Astrocyte (in vitro differentiated cells and primary cell): ENCODE data around the gene APOL1. TPM values are rescaled to one million over a fixed set of nuclear protein-coding genes. Genes with fewer than 3 reads are reported as not detected.
"Not testable (repeated sequence)": the region's sequence is repeated elsewhere in the genome, so short reads cannot be mapped to it uniquely, and the experiment has no call there.

Experiments
- DNase-seq: peaks from one replicate; pipeline ENCODE4 v3.0.0-alpha.2; 2010; ENCODE audit warnings: low read depth
- FAIRE-seq: peaks from 2 replicates; lab custom pipeline; 2011; peaks lifted over from hg19 to GRCh38; lab: Jason Lieb, UNC
- H2AFZ ChIP-seq: 2 replicates; pipeline ENCODE4 v1.6.0; 2012; ENCODE audit warnings: low read depth, low read length, inconsistent platforms
- H3K27ac ChIP-seq: 2 replicates; pipeline ENCODE4 v1.5.1; 2011; ENCODE audit warnings: low read depth, low read length, inconsistent platforms
- H3K27me3 ChIP-seq: 2 replicates; pipeline ENCODE4 v1.6.0; 2011; ENCODE audit warnings: low read length, inconsistent platforms; ENCODE audit not compliant: insufficient read depth
- H3K36me3 ChIP-seq: 2 replicates; pipeline ENCODE4 v1.5.1; 2011; ENCODE audit warnings: low read length, inconsistent platforms; ENCODE audit not compliant: insufficient read depth
- H3K4me1 ChIP-seq: 2 replicates; pipeline ENCODE4 v1.5.1; 2011; ENCODE audit warnings: low read length, inconsistent platforms; ENCODE audit not compliant: insufficient read depth
- H3K4me2 ChIP-seq: 2 replicates; pipeline ENCODE4 v1.6.0; 2012; ENCODE audit warnings: low read length, inconsistent platforms
- H3K4me3 ChIP-seq: 2 replicates; pipeline ENCODE4 v1.5.1; 2011; ENCODE audit warnings: low read depth, mild to moderate bottlenecking, low read length, inconsistent platforms; ENCODE audit not compliant: insufficient read depth
- H3K79me2 ChIP-seq: 2 replicates; pipeline ENCODE4 v1.6.0; 2012; ENCODE audit warnings: mild to moderate bottlenecking, low read length, inconsistent platforms; ENCODE audit not compliant: insufficient read depth
- H3K9ac ChIP-seq: 2 replicates; pipeline ENCODE4 v1.6.0; 2012; ENCODE audit warnings: mild to moderate bottlenecking, low read length, inconsistent platforms
- H3K9me3 ChIP-seq: 2 replicates; pipeline ENCODE4 v1.5.1; 2012; ENCODE audit warnings: low read depth, mild to moderate bottlenecking, low read length, inconsistent platforms; ENCODE audit not compliant: insufficient read depth
- H4K20me1 ChIP-seq: 2 replicates; pipeline ENCODE4 v1.6.0; 2012; ENCODE audit warnings: low read length, inconsistent platforms; ENCODE audit not compliant: insufficient read depth
- H3K27ac Mint-ChIP-seq: one replicate; pipeline ENCODE4 v1.8.0; 2021; ENCODE audit warnings: mild to moderate bottlenecking, mixed read lengths; ENCODE audit not compliant: unreplicated experiment
- H3K27me3 Mint-ChIP-seq: one replicate; pipeline ENCODE4 v1.8.0; 2021; ENCODE audit warnings: low read depth, mixed read lengths; ENCODE audit not compliant: unreplicated experiment
- H3K36me3 Mint-ChIP-seq: one replicate; pipeline ENCODE4 v1.8.0; 2021; ENCODE audit warnings: low read depth, mixed read lengths; ENCODE audit not compliant: unreplicated experiment
- H3K4me1 Mint-ChIP-seq: one replicate; pipeline ENCODE4 v1.8.0; 2021; ENCODE audit warnings: low read depth, mixed read lengths; ENCODE audit not compliant: unreplicated experiment
- H3K4me3 Mint-ChIP-seq: one replicate; pipeline ENCODE4 v1.8.0; 2021; ENCODE audit warnings: mild to moderate bottlenecking, moderate library complexity, mixed read lengths; ENCODE audit not compliant: unreplicated experiment
- H3K9me3 Mint-ChIP-seq: one replicate; pipeline ENCODE4 v1.8.0; 2021; ENCODE audit warnings: mild to moderate bottlenecking, mixed read lengths; ENCODE audit not compliant: unreplicated experiment
- CTCF ChIP-seq: IDR thresholded peaks from 2 replicates; pipeline ENCODE4 v1.5.1; 2011; ENCODE audit warnings: low read depth, mild to moderate bottlenecking, inconsistent platforms, low read length, moderate library complexity; ENCODE audit not compliant: insufficient read depth
- EZH2 ChIP-seq: IDR thresholded peaks from 2 replicates; pipeline ENCODE4 v1.6.1; 2012; ENCODE audit warnings: mild to moderate bottlenecking, low read length, inconsistent platforms; ENCODE audit not compliant: insufficient read depth
- total RNA-seq: library from RNA; stranded (reverse); gene quantifications from 2 replicates; pipeline ENCODE4 v1.2.1, GENCODE V29; 2021

APOL1 gene
- total RNA-seq, 1 donor from 2014 or later = 3.9 TPM

GRCh38 chr22:36258701-36259614, 6.0 kb downstream of the APOL1 start:
- Histone ChIP-seq H4K20me1 (peaks cover 6% of the 10 kb centered on the region), H3K4me1 (peaks cover 8% of the 10 kb centered on the region), H3K9ac (no peak overlapping the region), H3K79me2 (no peaks in the 10 kb centered on the region), H3K9me3 (no peaks in the 10 kb centered on the region), H3K4me3 (no peak overlapping the region), H3K27ac (no peak overlapping the region), H2AFZ (no peak overlapping the region), H3K27me3 (no peaks in the 10 kb centered on the region), H3K4me2 (peak overlapping the region; percentile 37), H3K36me3 (no peaks in the 10 kb centered on the region)
- DNase-seq = no peak
- no peak overlapping the region for H3K4me3 Mint-ChIP-seq
- H3K4me1 Mint-ChIP-seq = peaks cover 26% of the 10 kb centered on the region
- H3K27me3 Mint-ChIP-seq = peaks cover 3% of the 10 kb centered on the region
- no peaks in the 10 kb centered on the region for H3K9me3 Mint-ChIP-seq
- TF ChIP-seq EZH2 (no peak), CTCF (no peak)
- peaks cover 15% of the 10 kb centered on the region for H3K36me3 Mint-ChIP-seq
- no peak for FAIRE-seq
- H3K27ac Mint-ChIP-seq = peak overlapping the region; percentile 89

GRCh38 chr22:36259615-36260300, 6.8 kb downstream of the APOL1 start:
- Mint-ChIP-seq H3K27ac (peak overlapping the region; percentile 66), H3K4me1 (peaks cover 27% of the 10 kb centered on the region), H3K4me3 (no peak overlapping the region), H3K9me3 (no peaks in the 10 kb centered on the region), H3K36me3 (peaks cover 16% of the 10 kb centered on the region), H3K27me3 (peaks cover 3% of the 10 kb centered on the region)
- H3K27me3 ChIP-seq = no peaks in the 10 kb centered on the region
- no peak overlapping the region for H3K9ac ChIP-seq
- H3K4me2 ChIP-seq = peak overlapping the region; percentile 37
- DNase-seq (no peak), FAIRE-seq (no peak)
- H3K4me3 ChIP-seq = no peak overlapping the region
- no peak overlapping the region for H2AFZ ChIP-seq
- H3K79me2 ChIP-seq = no peaks in the 10 kb centered on the region
- peaks cover 8% of the 10 kb centered on the region for H3K4me1 ChIP-seq
- no peaks in the 10 kb centered on the region for H3K36me3 ChIP-seq
- no peak for TF ChIP-seq CTCF
- no peak for TF ChIP-seq EZH2
- no peaks in the 10 kb centered on the region for H3K9me3 ChIP-seq
- H4K20me1 ChIP-seq = peaks cover 6% of the 10 kb centered on the region
- no peak overlapping the region for H3K27ac ChIP-seq

- H3K36me3 Mint-ChIP-seq = peaks cover 23% of the 10 kb centered on the region
- not testable (repeated sequence) for H3K27me3 Mint-ChIP-seq, H3K9ac ChIP-seq, H3K27me3 ChIP-seq, H3K79me2 ChIP-seq, H3K4me1 ChIP-seq, FAIRE-seq, H3K9me3 ChIP-seq, H3K4me3 Mint-ChIP-seq, H3K4me2 ChIP-seq, H3K9me3 Mint-ChIP-seq, H2AFZ ChIP-seq, DNase-seq, H3K27ac ChIP-seq, H3K36me3 ChIP-seq, H3K27ac Mint-ChIP-seq, H3K4me3 ChIP-seq
- H3K4me1 Mint-ChIP-seq = peaks cover 27% of the 10 kb centered on the region
- peaks cover 11% of the 10 kb centered on the region for H4K20me1 ChIP-seq
These were observed 8.7 kb downstream of the APOL1 start for GRCh38 chr22:36261675-36262074.

GRCh38 chr22:36262307-36262706, 9.4 kb downstream of the APOL1 start:
- DNase-seq, H3K27me3 ChIP-seq, H3K9me3 Mint-ChIP-seq, H3K4me2 ChIP-seq, H3K36me3 ChIP-seq, H3K4me3 Mint-ChIP-seq, H3K9me3 ChIP-seq, H3K79me2 ChIP-seq, H3K27ac ChIP-seq, H2AFZ ChIP-seq, H3K27me3 Mint-ChIP-seq, FAIRE-seq, H3K4me3 ChIP-seq, H3K9ac ChIP-seq, H3K4me1 ChIP-seq: not testable (repeated sequence)
- H4K20me1 ChIP-seq = peaks cover 11% of the 10 kb centered on the region
- Mint-ChIP-seq H3K4me1 (peaks cover 27% of the 10 kb centered on the region), H3K36me3 (peaks cover 30% of the 10 kb centered on the region), H3K27ac (peak overlapping the region; percentile 75)
